Keratinocyte (primary cell): ENCODE measurements around the gene SSC4D. TPM values are rescaled to one million over a fixed set of nuclear protein-coding genes. Genes with fewer than 3 reads are reported as not detected.

Source experiments
- DNase-seq: peaks from one replicate; pipeline ENCODE4 v3.0.0-alpha.2; 2011; ENCODE audit warnings: low read depth, missing footprints, low spot score
- FAIRE-seq: peaks from 2 replicates; lab custom pipeline; 2011; peaks lifted over from hg19 to GRCh38; lab: Jason Lieb, UNC
- H2AFZ ChIP-seq: 2 replicates; pipeline ENCODE4 v1.6.0; 2012; ENCODE audit warnings: low read length, control low read depth, inconsistent platforms; ENCODE audit not compliant: control insufficient read depth
- H3K27ac ChIP-seq: 2 replicates; pipeline ENCODE4 v1.5.1; 2011; ENCODE audit warnings: low read length; ENCODE audit not compliant: control insufficient read depth, insufficient read depth
- H3K27me3 ChIP-seq: 3 replicates; pipeline ENCODE4 v1.6.0; 2011; ENCODE audit warnings: low read length; ENCODE audit not compliant: control insufficient read depth, insufficient read depth; ENCODE audit errors: extremely low read depth
- H3K36me3 ChIP-seq, 2 experiments: 2 replicates in 1 of 2; 3 replicates in 1 of 2; pipeline ENCODE4 v1.5.1; 2011; ENCODE audit warnings: low read length in 2 of 2, mild to moderate bottlenecking in 1 of 2; ENCODE audit not compliant: control insufficient read depth in 2 of 2, insufficient read depth in 2 of 2; ENCODE audit errors: extremely low read depth in 1 of 2
- H3K4me1 ChIP-seq: 3 replicates; pipeline ENCODE4 v1.5.1; 2011; ENCODE audit warnings: low read length; ENCODE audit not compliant: control insufficient read depth, insufficient read depth; ENCODE audit errors: extremely low read depth
- H3K4me2 ChIP-seq: 3 replicates; pipeline ENCODE4 v1.6.0; 2011; ENCODE audit warnings: low read depth, low read length; ENCODE audit not compliant: control insufficient read depth, insufficient read depth; ENCODE audit errors: extremely low read depth
- H3K4me3 ChIP-seq, 3 experiments: fragments of 200-600 bp in 1 of 3; sonication (generic) in 1 of 3; 2 replicates in 2 of 3; 3 replicates in 1 of 3; pipeline ENCODE4 v1.5.1; 2011 to 2016; ENCODE audit warnings: low read length in 3 of 3, mild to moderate bottlenecking in 3 of 3, control low read depth in 2 of 3, inconsistent platforms in 1 of 3, low read depth in 1 of 3, mixed read lengths in 1 of 3, mixed run types in 1 of 3, moderate library complexity in 1 of 3; ENCODE audit not compliant: control insufficient read depth in 2 of 3, insufficient read depth in 2 of 3; ENCODE audit errors: extremely low read depth in 1 of 3
- H3K79me2 ChIP-seq: 2 replicates; pipeline ENCODE4 v1.6.0; 2012; ENCODE audit warnings: low read length; ENCODE audit not compliant: control insufficient read depth, insufficient read depth
- H3K9ac ChIP-seq: 3 replicates; pipeline ENCODE4 v1.6.0; 2011; ENCODE audit warnings: low read length; ENCODE audit not compliant: control insufficient read depth, insufficient read depth; ENCODE audit errors: extremely low read depth
- H3K9me1 ChIP-seq: 3 replicates; pipeline ENCODE4 v1.6.0; 2011; ENCODE audit warnings: low read length; ENCODE audit not compliant: control insufficient read depth, insufficient read depth; ENCODE audit errors: extremely low read depth
- H3K9me3 ChIP-seq: 2 replicates; pipeline ENCODE4 v1.5.1; 2012; ENCODE audit warnings: low read depth, low read length; ENCODE audit not compliant: control insufficient read depth
- H4K20me1 ChIP-seq: 3 replicates; pipeline ENCODE4 v1.6.0; 2011; ENCODE audit warnings: low read length; ENCODE audit not compliant: control insufficient read depth, insufficient read depth; ENCODE audit errors: extremely low read depth
- EZH2 ChIP-seq: IDR thresholded peaks from one replicate; pipeline ENCODE4 v1.6.1; 2012; ENCODE audit warnings: inconsistent platforms, mild to moderate bottlenecking, low read length, moderate library complexity
- dilution Hi-C: fragments of 300-500 bp; cut with MboI; formaldehyde crosslinking; loops from one replicate; pipeline ENCODE4 v1.7.0; 2020; ENCODE audit warnings: low sequenced_read_pairs; ENCODE audit not compliant: extremely low pct_ligation_motif_present
- polyA plus RNA-seq, 5 experiments: library from polyadenylated mRNA; depleted of rRNA in 3 of 5; stranded (reverse) in 3 of 5; stranded (forward) in 1 of 5; unstranded in 1 of 5; fragments of >200 nt; gene quantifications; 1 replicate in 1 of 5; 2 replicates in 3 of 5; 3 replicates in 1 of 5; pipeline versions ENCODE4 v1.2.1 to v1.2.3, GENCODE V29; 2011 to 2012; ENCODE audit warnings: missing spikeins in 2 of 5, low read depth in 1 of 5, low replicate concordance in 1 of 5
- TF ChIP-seq, protein P1 (sequence below), 3 experiments: IDR thresholded peaks in 1 of 3; conservative IDR thresholded peaks in 1 of 3; optimal IDR thresholded peaks in 1 of 3; 2 replicates in 2 of 3; 3 replicates in 1 of 3; pipeline versions ENCODE3 to v1.5.1; 2011; ENCODE audit warnings: low read length in 3 of 3, mild to moderate bottlenecking in 3 of 3, moderate library complexity in 2 of 3, control low read depth in 1 of 3, inconsistent platforms in 1 of 3; ENCODE audit not compliant: insufficient read depth in 2 of 3; ENCODE audit errors: extremely low read depth in 1 of 3

The SSC4D gene
- polyA plus RNA-seq, 1 donor (not counting 4 experiments of a cell fraction or from before 2014, with no cell fraction given), result 0.98 TPM

DNA sequence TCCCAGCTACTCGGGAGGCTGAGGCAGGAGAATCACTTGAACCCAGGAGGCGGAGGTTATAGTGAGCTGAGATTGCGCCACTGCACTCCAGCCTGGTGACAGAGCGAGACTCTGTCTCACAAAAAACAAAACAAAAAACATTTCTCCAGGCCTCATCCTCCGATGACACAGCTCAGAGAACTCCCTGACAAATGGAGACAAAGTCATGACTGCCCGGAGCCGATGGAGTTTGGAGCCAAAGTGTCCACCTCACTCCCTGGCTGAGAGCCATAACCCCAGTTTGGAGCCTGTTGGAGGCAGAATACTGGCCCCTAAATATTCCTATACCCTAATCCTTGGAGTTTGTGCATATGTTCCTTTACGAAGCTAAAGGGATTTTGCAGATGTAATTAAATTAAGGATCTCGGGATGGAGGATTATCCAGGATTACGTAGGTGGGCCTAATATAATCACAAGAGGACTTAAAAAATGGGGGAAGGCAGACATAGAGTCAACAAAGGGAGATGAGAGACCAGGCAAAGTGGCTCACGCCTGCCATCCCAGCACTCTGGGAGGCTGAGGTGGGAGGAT lies 22.7 kb downstream of the SSC4D start:
- FAIRE-seq, result no peak
- Histone ChIP-seq H3K27ac (no peak overlapping the region), H2AFZ (no peak overlapping the region), H3K4me3 (no peak overlapping the region), H3K4me1 (no peaks in the 10 kb centered on the region), H3K9me3 (no peaks in the 10 kb centered on the region), H3K36me3 (no peaks in the 10 kb centered on the region), H3K79me2 (no peaks in the 10 kb centered on the region), H3K9me1 (no peaks in the 10 kb centered on the region), H3K27me3 (no peaks in the 10 kb centered on the region), H3K9ac (no peak overlapping the region), H3K4me2 (no peak overlapping the region), H4K20me1 (no peaks in the 10 kb centered on the region)
- no peak for DNase-seq
- TF ChIP-seq EZH2, result no peak
- TF ChIP-seq, protein P1, sequence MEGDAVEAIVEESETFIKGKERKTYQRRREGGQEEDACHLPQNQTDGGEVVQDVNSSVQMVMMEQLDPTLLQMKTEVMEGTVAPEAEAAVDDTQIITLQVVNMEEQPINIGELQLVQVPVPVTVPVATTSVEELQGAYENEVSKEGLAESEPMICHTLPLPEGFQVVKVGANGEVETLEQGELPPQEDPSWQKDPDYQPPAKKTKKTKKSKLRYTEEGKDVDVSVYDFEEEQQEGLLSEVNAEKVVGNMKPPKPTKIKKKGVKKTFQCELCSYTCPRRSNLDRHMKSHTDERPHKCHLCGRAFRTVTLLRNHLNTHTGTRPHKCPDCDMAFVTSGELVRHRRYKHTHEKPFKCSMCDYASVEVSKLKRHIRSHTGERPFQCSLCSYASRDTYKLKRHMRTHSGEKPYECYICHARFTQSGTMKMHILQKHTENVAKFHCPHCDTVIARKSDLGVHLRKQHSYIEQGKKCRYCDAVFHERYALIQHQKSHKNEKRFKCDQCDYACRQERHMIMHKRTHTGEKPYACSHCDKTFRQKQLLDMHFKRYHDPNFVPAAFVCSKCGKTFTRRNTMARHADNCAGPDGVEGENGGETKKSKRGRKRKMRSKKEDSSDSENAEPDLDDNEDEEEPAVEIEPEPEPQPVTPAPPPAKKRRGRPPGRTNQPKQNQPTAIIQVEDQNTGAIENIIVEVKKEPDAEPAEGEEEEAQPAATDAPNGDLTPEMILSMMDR (optimal IDR thresholded peaks at IDR 0.05 in 1 of 3, IDR thresholded peaks at IDR 0.05 in 1 of 3, conservative IDR thresholded peaks at IDR 0.05 in 1 of 3; ENCODE audit: extremely low read depth in 1 of 3, insufficient read depth in 2 of 3, low read length in 3 of 3), result no peak
- dilution Hi-C loops, result no loop called here

DNA sequence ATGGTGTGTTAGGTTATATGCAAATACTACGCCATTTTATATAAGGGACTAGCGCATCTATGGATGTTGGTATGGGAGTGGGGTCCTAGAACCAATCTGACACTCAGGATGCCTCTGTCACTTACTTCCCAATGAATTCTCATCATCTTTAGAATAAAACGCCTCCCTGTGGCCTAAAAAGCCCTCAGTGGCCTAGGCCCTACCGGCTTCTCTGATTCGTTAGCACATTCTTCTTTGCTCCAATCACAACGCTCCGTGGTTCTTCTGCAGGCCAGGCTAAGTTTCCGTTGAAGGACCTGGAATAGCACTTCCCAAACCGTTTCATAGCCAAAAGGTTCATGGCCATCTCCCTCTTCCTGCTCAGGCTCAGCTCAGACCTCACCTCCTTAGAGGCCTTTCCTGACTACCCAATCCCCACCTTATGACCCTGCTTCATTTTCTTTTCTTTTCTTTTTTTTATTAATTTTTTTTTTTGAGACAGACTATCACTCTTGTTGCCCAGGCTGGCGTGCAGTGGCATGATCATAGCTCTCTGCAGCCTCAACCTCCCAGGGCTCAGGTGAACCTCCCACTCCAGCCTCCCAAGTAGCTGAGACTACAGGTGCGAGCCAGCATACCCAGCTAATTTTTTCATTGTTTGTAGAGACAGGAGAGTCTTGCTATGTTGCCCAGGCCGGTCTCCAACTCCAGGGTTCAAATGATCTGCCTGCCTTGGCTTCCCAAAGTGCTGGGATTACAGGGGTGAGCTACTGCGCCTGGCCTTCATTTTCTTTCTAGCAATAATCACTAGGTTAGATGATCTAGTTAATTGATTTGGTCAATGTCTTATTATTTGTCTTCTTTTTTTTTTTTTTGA lies 26.2 kb downstream of the SSC4D start:
- dilution Hi-C loops, result no loop called here
- Histone ChIP-seq H2AFZ (no peak overlapping the region), H3K79me2 (no peaks in the 10 kb centered on the region), H3K27me3 (no peaks in the 10 kb centered on the region), H4K20me1 (no peaks in the 10 kb centered on the region), H3K36me3 (no peaks in the 10 kb centered on the region), H3K4me3 (no peak overlapping the region), H3K9me1 (no peaks in the 10 kb centered on the region), H3K4me2 (no peak overlapping the region), H3K9me3 (no peaks in the 10 kb centered on the region), H3K9ac (no peak overlapping the region), H3K4me1 (peaks cover 9% of the 10 kb centered on the region), H3K27ac (no peak overlapping the region)
- no peak for TF ChIP-seq EZH2
- TF ChIP-seq, protein P1 (optimal IDR thresholded peaks at IDR 0.05 in 1 of 3, IDR thresholded peaks at IDR 0.05 in 1 of 3, conservative IDR thresholded peaks at IDR 0.05 in 1 of 3; ENCODE audit: extremely low read depth in 1 of 3, insufficient read depth in 2 of 3, low read length in 3 of 3), result no peak
- no peak for FAIRE-seq
- DNase-seq, result no peak
